DMS153 (cell line): ENCODE data around the gene OTUD4.
A peak's percentile ranks its signal among the peaks of the same experiment; 100 is the strongest.
"Not testable (repeated sequence)": the region's sequence is repeated elsewhere in the genome, so short reads cannot be mapped to it uniquely, and the experiment has no call there.

ENCODE experiments used
- DNase-seq: peaks from one replicate; lab custom pipeline; 2025; lab: John Stamatoyannopoulos, UW

The OTUD4 gene

GRCh38 chr4:145180298-145181090, at the start of gene OTUD4:
Gene OTUD4 (minus strand): TSS chr4:145180589. CDS start chr4:145179973, 616 bp downstream.
- DNase-seq, result peak; percentile 94

- DNase-seq, result not testable (repeated sequence)
Measured at GRCh38 chr4:145223228-145223627, 42.8 kb upstream of the OTUD4 start.

- not testable (repeated sequence) for DNase-seq
Measured at GRCh38 chr4:145221529-145221928, 41.1 kb upstream of the OTUD4 start.

GRCh38 chr4:145219090-145219489, 38.7 kb upstream of the OTUD4 start:
- no peak for DNase-seq

- no peak for DNase-seq
Measured at GRCh38 chr4:145218251-145218650, 37.9 kb upstream of the OTUD4 start.

- no peak for DNase-seq
Measured at GRCh38 chr4:145217349-145217748, 37.0 kb upstream of the OTUD4 start.

- DNase-seq, result peak; percentile 10
Measured at GRCh38 chr4:145216535-145216934, 36.1 kb upstream of the OTUD4 start.

GRCh38 chr4:145213245-145213644, 32.9 kb upstream of the OTUD4 start:
- no peak for DNase-seq

- no peak for DNase-seq
Measured at GRCh38 chr4:145207934-145208333, 27.5 kb upstream of the OTUD4 start.

- no peak for DNase-seq
Measured at GRCh38 chr4:145203410-145203809, 23.0 kb upstream of the OTUD4 start.

GRCh38 chr4:145200366-145200765, 20.0 kb upstream of the OTUD4 start:
- no peak for DNase-seq

GRCh38 chr4:145199051-145199716, 18.8 kb upstream of the OTUD4 start:
- DNase-seq, result no peak

- DNase-seq, result no peak
Measured at GRCh38 chr4:145196747-145197146, 16.4 kb upstream of the OTUD4 start.

- DNase-seq, result no peak
Measured at GRCh38 chr4:145195167-145195952, 15.0 kb upstream of the OTUD4 start.

- no peak for DNase-seq
Measured at GRCh38 chr4:145189981-145190380, 9.6 kb upstream of the OTUD4 start.

GRCh38 chr4:145186729-145187128, 6.3 kb upstream of the OTUD4 start:
- DNase-seq, result no peak

GRCh38 chr4:145183581-145183980, 3.2 kb upstream of the OTUD4 start:
- DNase-seq, result no peak

- no peak for DNase-seq
Measured at GRCh38 chr4:145183023-145183422, 2.6 kb upstream of the OTUD4 start.

GRCh38 chr4:145182222-145182621, 1.8 kb upstream of the OTUD4 start:
- no peak for DNase-seq

- no peak for DNase-seq
Measured at GRCh38 chr4:145181091-145181501, 707 bp upstream of the OTUD4 start.

- DNase-seq, result not testable (repeated sequence)
Measured at GRCh38 chr4:145179861-145180297, 510 bp downstream of the OTUD4 start.

- no peak for DNase-seq
Measured at GRCh38 chr4:145179281-145179860, 1.0 kb downstream of the OTUD4 start.
